Hepatocyte (in vitro differentiated cells): ENCODE results near the gene NR2C2. TPM values are rescaled to one million over a fixed set of nuclear protein-coding genes. Genes with fewer than 3 reads are reported as not detected.

Experiments used
- DNase-seq: peaks from one replicate; pipeline ENCODE4 v3.0.0-alpha.2; 2016; ENCODE audit warnings: low spot score
- H2AFZ ChIP-seq: fragments of 200-600 bp; sonication (generic); 2 replicates; pipeline ENCODE4 v1.6.0; 2016; ENCODE audit warnings: antibody characterized with exemption, mild to moderate bottlenecking
- H3K27ac ChIP-seq: fragments of 200-600 bp; sonication (generic); 2 replicates; pipeline ENCODE4 v1.5.1; 2016; ENCODE audit warnings: mild to moderate bottlenecking
- H3K27me3 ChIP-seq: fragments of 200-600 bp; sonication (generic); 2 replicates; pipeline ENCODE4 v1.6.1; 2016
- H3K36me3 ChIP-seq: fragments of 200-600 bp; sonication (generic); replicated peaks from 2 replicates; pipeline ENCODE4 v1.5.1; 2016; ENCODE audit warnings: low read depth; ENCODE audit not compliant: insufficient read depth
- H3K4me1 ChIP-seq: fragments of 200-600 bp; sonication (generic); 2 replicates; pipeline ENCODE4 v1.5.1; 2016; ENCODE audit warnings: mild to moderate bottlenecking, moderate library complexity; ENCODE audit not compliant: insufficient read depth
- H3K4me2 ChIP-seq: fragments of 200-600 bp; sonication (generic); 2 replicates; pipeline ENCODE4 v1.6.0; 2016
- H3K4me3 ChIP-seq: fragments of 200-600 bp; sonication (generic); 2 replicates; pipeline ENCODE4 v1.5.1; 2016; ENCODE audit warnings: mild to moderate bottlenecking
- H3K79me2 ChIP-seq: fragments of 200-600 bp; sonication (generic); 2 replicates; pipeline ENCODE4 v1.6.0; 2017; ENCODE audit warnings: mild to moderate bottlenecking
- H3K9me2 ChIP-seq: fragments of 200-600 bp; sonication (generic); replicated peaks from 2 replicates; pipeline ENCODE4 v1.6.0; 2017; ENCODE audit warnings: mild to moderate bottlenecking; ENCODE audit not compliant: insufficient read depth
- H3K9me3 ChIP-seq: fragments of 200-600 bp; sonication (generic); 2 replicates; pipeline ENCODE4 v1.5.1; 2016; ENCODE audit warnings: low read depth, mild to moderate bottlenecking
- H4K20me1 ChIP-seq: fragments of 200-600 bp; sonication (generic); 2 replicates; pipeline ENCODE4 v1.6.0; 2016; ENCODE audit warnings: mild to moderate bottlenecking; ENCODE audit not compliant: insufficient read depth, poor library complexity, severe bottlenecking
- EZH2 ChIP-seq: fragments of 200-600 bp; sonication (generic); IDR thresholded peaks from 2 replicates; pipeline ENCODE4 v1.6.1; 2016; ENCODE audit warnings: antibody characterized with exemption, mild to moderate bottlenecking, borderline replicate concordance
- EZH2phosphoT487 ChIP-seq: fragments of 200-600 bp; sonication (generic); IDR thresholded peaks from one replicate; pipeline ENCODE4 v1.6.1; 2018; ENCODE audit warnings: antibody characterized with exemption, mild to moderate bottlenecking, low read depth, moderate library complexity; ENCODE audit not compliant: unreplicated experiment, severe bottlenecking
- whole genome bisulfite sequencing: methylation state at CpG from one replicate; pipeline ENCODE4 v1.1.6; 2016; ENCODE audit warnings: low lambda C conversion rate; ENCODE audit errors: missing lambda C conversion rate; 5-methylcytosine and 5-hydroxymethylcytosine counted together
- polyA plus RNA-seq: library from polyadenylated mRNA; unstranded; fragments of >200 nt; fragmentation: Nextera tagmentation; extraction: Ambion mirVana; gene quantifications from 2 replicates; pipeline ENCODE4 v1.2.1, GENCODE V29; 2016
- total RNA-seq: library from RNA; depleted of rRNA; stranded (reverse); fragments of >200 nt; gene quantifications from 2 replicates; pipeline ENCODE4 v1.2.3, GENCODE V29; 2014
- TF ChIP-seq, protein P1 (sequence below): fragments of 200-600 bp; sonication (generic); IDR thresholded peaks from 2 replicates; pipeline ENCODE4 v1.5.1; 2016; ENCODE audit warnings: antibody characterized with exemption, mild to moderate bottlenecking; ENCODE audit not compliant: poor library complexity

Gene NR2C2
- total and polyA plus RNA-seq, 2 experiments from 2014 or later: 14.7 to 29.6 TPM

DNA sequence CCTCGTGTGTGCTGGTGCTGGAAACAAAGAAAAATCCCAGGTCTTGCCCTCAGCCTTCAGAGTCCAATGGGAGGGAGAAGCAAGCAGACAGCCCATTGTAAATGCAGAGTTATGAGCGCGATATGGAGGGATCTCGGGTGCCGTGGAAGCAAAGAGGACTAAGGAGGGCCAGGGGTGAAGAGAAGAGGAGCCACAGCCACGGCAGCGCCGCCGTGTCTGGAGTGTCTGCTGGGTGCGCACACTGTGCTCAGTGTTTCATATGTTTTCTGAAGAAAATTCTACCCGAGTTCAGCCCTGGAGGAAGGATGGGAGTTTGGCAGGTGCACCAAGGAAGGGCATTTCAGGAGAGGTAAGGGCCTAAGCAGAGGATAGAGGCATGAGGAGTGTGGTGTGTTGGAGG lies 35.7 kb upstream of the NR2C2 start:
- Histone ChIP-seq H2AFZ (no peak overlapping the region), H3K9me2 (no peaks in the 10 kb centered on the region), H3K36me3 (no peaks in the 10 kb centered on the region), H3K79me2 (no peaks in the 10 kb centered on the region), H3K27ac (no peak overlapping the region), H3K4me2 (no peak overlapping the region), H3K4me3 (no peak overlapping the region), H4K20me1 (no peaks in the 10 kb centered on the region), H3K27me3 (no peaks in the 10 kb centered on the region), H3K4me1 (no peaks in the 10 kb centered on the region), H3K9me3 (no peaks in the 10 kb centered on the region)
- 96% methylated on average over 11 of the region's 11 CpGs for WGBS
- DNase-seq: no peak
- TF ChIP-seq, protein P1, sequence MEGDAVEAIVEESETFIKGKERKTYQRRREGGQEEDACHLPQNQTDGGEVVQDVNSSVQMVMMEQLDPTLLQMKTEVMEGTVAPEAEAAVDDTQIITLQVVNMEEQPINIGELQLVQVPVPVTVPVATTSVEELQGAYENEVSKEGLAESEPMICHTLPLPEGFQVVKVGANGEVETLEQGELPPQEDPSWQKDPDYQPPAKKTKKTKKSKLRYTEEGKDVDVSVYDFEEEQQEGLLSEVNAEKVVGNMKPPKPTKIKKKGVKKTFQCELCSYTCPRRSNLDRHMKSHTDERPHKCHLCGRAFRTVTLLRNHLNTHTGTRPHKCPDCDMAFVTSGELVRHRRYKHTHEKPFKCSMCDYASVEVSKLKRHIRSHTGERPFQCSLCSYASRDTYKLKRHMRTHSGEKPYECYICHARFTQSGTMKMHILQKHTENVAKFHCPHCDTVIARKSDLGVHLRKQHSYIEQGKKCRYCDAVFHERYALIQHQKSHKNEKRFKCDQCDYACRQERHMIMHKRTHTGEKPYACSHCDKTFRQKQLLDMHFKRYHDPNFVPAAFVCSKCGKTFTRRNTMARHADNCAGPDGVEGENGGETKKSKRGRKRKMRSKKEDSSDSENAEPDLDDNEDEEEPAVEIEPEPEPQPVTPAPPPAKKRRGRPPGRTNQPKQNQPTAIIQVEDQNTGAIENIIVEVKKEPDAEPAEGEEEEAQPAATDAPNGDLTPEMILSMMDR: no peak
- TF ChIP-seq EZH2 (no peak), EZH2phosphoT487 (no peak)

DNA sequence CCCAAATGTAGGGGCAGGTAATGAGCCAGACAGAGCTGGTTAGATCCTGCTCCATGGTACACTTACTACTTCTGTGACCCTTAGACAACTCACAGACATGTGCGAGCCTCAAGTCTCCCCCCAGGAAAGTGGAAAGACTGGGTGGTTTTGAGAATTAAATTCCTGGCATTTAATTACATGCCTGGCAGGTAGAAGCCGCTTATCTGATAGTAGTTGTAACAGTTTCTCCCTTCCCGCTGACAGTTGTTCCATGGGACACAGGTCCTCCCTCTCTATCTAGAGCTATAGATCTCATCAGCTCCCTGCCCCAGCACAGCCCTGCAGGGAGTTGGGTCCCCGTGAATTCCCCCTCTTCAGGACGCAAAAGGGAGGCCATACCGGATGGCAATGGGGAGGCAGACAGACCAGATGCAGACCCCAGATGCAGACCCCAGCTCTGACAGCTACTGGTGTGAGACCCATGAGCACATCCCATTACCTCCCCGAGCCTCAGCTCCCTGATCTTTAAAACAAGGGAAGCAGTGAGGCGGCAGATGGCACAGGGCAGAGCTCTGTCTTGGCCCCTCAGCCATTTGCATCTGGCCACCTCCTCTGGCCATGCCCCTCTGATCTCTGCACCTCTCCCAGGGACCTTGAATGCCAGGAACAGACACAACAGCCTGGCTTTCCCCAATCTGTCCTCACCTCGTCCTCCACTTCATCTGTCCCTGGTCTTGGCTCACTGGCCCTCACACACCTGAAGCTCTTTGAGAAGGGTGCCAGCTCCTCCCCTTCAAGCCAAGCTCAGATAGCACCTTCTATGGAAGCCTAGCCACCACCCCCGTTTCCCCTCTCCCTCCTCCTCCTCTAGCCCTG lies 34.1 kb upstream of the NR2C2 start:
- WGBS: 57% methylated on average over 9 of the region's 10 CpGs
- Histone ChIP-seq H3K4me3 (no peak overlapping the region), H3K27ac (no peak overlapping the region), H3K27me3 (no peaks in the 10 kb centered on the region), H2AFZ (no peak overlapping the region), H3K79me2 (no peaks in the 10 kb centered on the region), H4K20me1 (no peaks in the 10 kb centered on the region), H3K4me2 (no peak overlapping the region), H3K4me1 (no peaks in the 10 kb centered on the region), H3K9me3 (no peaks in the 10 kb centered on the region), H3K9me2 (no peaks in the 10 kb centered on the region), H3K36me3 (no peaks in the 10 kb centered on the region)
- no peak for TF ChIP-seq EZH2phosphoT487
- TF ChIP-seq, protein P1: no peak
- no peak for TF ChIP-seq EZH2
- DNase-seq: no peak

DNA sequence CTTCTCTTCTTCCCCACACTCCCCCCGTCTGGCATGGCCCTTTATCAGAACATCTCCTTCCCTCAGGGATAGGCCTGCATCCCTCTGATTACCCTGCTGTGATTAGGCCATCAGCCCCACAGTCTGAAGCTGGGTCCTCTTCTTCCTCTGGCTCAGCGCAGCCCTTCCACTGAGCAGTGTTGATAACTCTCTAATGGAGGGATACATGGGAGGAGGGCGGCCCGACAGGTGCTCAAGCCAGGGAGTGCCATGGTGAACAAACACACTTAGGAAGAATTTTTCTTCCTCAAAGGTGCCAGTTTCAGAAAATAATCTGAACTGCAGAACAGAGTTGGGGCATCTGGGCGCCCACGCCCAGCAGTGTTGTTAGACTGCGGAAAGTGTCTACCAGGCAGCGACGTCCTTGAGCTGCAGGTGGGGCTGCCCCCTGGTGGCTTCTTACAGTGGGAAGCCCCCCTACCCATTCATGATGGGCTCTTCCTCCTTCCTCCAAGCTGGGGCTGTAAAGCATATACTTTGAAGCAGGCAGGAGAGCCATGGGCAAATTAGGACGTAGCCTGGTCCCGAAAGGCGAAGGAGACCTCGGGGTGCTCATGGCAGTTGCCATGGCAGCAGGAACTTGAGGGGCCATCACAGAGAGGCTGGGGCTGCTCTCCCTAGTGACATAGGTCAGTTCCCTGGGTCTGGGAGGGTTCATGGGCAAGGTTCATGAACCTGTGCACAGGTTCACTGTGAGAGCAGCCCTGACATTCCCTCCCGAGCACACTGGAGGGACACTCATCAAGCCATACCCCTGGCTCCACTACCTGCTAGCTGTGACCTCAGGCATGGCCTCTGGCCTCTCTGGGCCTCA lies 33.2 kb upstream of the NR2C2 start:
- 72% methylated on average over 13 of the region's 14 CpGs for WGBS
- Histone ChIP-seq H3K27ac (no peak overlapping the region), H3K4me2 (no peak overlapping the region), H3K36me3 (no peaks in the 10 kb centered on the region), H3K4me1 (no peaks in the 10 kb centered on the region), H3K9me2 (no peaks in the 10 kb centered on the region), H3K4me3 (no peak overlapping the region), H3K27me3 (no peaks in the 10 kb centered on the region), H3K79me2 (no peaks in the 10 kb centered on the region), H2AFZ (no peak overlapping the region), H4K20me1 (no peaks in the 10 kb centered on the region), H3K9me3 (no peaks in the 10 kb centered on the region)
- DNase-seq: no peak
- TF ChIP-seq EZH2 (no peak), EZH2phosphoT487 (no peak)
- TF ChIP-seq, protein P1: peak; percentile 20
